ENCODE data around the gene ADGRD2.
A peak's percentile ranks its signal among the peaks of the same experiment; 100 is the strongest.

Gene ADGRD2

DNA sequence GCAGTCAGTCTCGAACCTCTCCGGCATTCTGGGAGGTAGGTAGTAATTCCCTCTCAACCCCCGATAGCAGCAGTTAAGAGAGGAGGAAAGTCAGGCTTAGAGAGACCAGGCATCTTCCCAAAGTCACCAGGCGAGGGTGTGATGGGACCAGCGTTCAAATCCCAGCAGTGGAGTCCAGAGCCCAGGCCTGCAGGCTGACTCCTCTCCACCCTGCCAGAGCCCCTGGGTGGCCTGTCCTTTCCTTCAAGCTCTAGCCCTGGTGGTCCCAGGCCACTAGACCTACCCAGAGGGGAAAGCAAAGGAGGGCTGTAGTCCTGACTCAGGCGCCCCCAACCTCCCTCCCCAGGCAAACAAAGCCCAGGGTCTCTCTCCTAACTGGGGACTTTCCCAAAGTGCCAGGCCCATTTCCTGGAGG, 61.2 kb downstream of the ADGRD2 start:
- H4K5ac ChIP-seq (ENCODE audit: low read length): no peak overlapping the region
- H2BK15ac ChIP-seq (replicated peaks; ENCODE audit: low read depth): no peak overlapping the region
- H2BK5ac ChIP-seq (ENCODE audit: low read length): no peak overlapping the region
- H3K79me2 ChIP-seq (ENCODE audit: control insufficient read depth, insufficient read depth, low read length): no peaks in the 10 kb centered on the region
- peak; percentile 57 for DNase-seq
- no peak overlapping the region for H3K23ac ChIP-seq (ENCODE audit: low read length)
- no CpG with 5 or more reads among the region's 6 CpGs for WGBS (ENCODE audit: extremely low coverage, insufficient coverage, low lambda C conversion rate)
- no peak overlapping the region for H3K4me2 ChIP-seq (ENCODE audit: low read length)
- H3K36me3 ChIP-seq (ENCODE audit: control insufficient read depth, insufficient read depth, low read length): no peaks in the 10 kb centered on the region
- peak overlapping the region; percentile 31 for H3K9ac ChIP-seq (ENCODE audit: low read length)
- no peak overlapping the region for H3K4ac ChIP-seq (ENCODE audit: low read depth, low read length)
- no peak overlapping the region for H4K8ac ChIP-seq (ENCODE audit: low read depth, low read length)
- H2BK120ac ChIP-seq (ENCODE audit: low read depth, low read length): no peak overlapping the region
- no peak overlapping the region for H3K56ac ChIP-seq (ENCODE audit: low read length)
- no peaks in the 10 kb centered on the region for H3K4me1 ChIP-seq (ENCODE audit: control insufficient read depth, low read depth, low read length)
- H3K4me3 ChIP-seq (ENCODE audit: low read length): no peak overlapping the region
- H3K79me1 ChIP-seq (ENCODE audit: low read length): no peaks in the 10 kb centered on the region
- H2AK5ac ChIP-seq (ENCODE audit: low read length): no peak overlapping the region
- no peak overlapping the region for H3K18ac ChIP-seq (ENCODE audit: low read length)
- no peak overlapping the region for H3K27ac ChIP-seq (ENCODE audit: low read depth, low read length)
- H3K27me3 ChIP-seq (ENCODE audit: insufficient read depth, low read length, poor library complexity): no peaks in the 10 kb centered on the region

- no peak overlapping the region for H4K5ac ChIP-seq (ENCODE audit: low read length)
- H3K9ac ChIP-seq (ENCODE audit: low read length): peak overlapping the region; percentile 31
- H3K18ac ChIP-seq (ENCODE audit: low read length): no peak overlapping the region
- no peak overlapping the region for H2BK5ac ChIP-seq (ENCODE audit: low read length)
- no peak overlapping the region for H2BK15ac ChIP-seq (replicated peaks; ENCODE audit: low read depth)
- no peaks in the 10 kb centered on the region for H3K79me1 ChIP-seq (ENCODE audit: low read length)
- H3K36me3 ChIP-seq (ENCODE audit: control insufficient read depth, insufficient read depth, low read length): no peaks in the 10 kb centered on the region
- no peak overlapping the region for H3K4me2 ChIP-seq (ENCODE audit: low read length)
- H2AK5ac ChIP-seq (ENCODE audit: low read length): no peak overlapping the region
- H2BK120ac ChIP-seq (ENCODE audit: low read depth, low read length): no peak overlapping the region
- H3K27me3 ChIP-seq (ENCODE audit: insufficient read depth, low read length, poor library complexity): no peaks in the 10 kb centered on the region
- WGBS (ENCODE audit: extremely low coverage, insufficient coverage, low lambda C conversion rate): 100% methylated on average over 4 of the region's 23 CpGs
- DNase-seq: no peak
- H3K23ac ChIP-seq (ENCODE audit: low read length): no peak overlapping the region
- no peak overlapping the region for H3K4me3 ChIP-seq (ENCODE audit: low read length)
- no peak overlapping the region for H3K27ac ChIP-seq (ENCODE audit: low read depth, low read length)
- H3K4ac ChIP-seq (ENCODE audit: low read depth, low read length): no peak overlapping the region
- no peaks in the 10 kb centered on the region for H3K79me2 ChIP-seq (ENCODE audit: control insufficient read depth, insufficient read depth, low read length)
- no peaks in the 10 kb centered on the region for H3K4me1 ChIP-seq (ENCODE audit: control insufficient read depth, low read depth, low read length)
- H4K8ac ChIP-seq (ENCODE audit: low read depth, low read length): no peak overlapping the region
- H3K56ac ChIP-seq (ENCODE audit: low read length): peak overlapping the region; percentile 22
These were observed 61.9 kb downstream of the ADGRD2 start for GRCh38 chr9:124511891-124512805.

GRCh38 chr9:124512806-124513204, 62.6 kb downstream of the ADGRD2 start:
- Histone ChIP-seq H3K9ac (ENCODE audit: low read length) (no peak overlapping the region), H3K4ac (ENCODE audit: low read depth, low read length) (no peak overlapping the region), H2BK15ac (replicated peaks; ENCODE audit: low read depth) (no peak overlapping the region), H3K27ac (ENCODE audit: low read depth, low read length) (no peak overlapping the region), H3K79me1 (ENCODE audit: low read length) (no peaks in the 10 kb centered on the region), H3K27me3 (ENCODE audit: insufficient read depth, low read length, poor library complexity) (no peaks in the 10 kb centered on the region), H4K5ac (ENCODE audit: low read length) (no peak overlapping the region), H2BK5ac (ENCODE audit: low read length) (no peak overlapping the region), H3K18ac (ENCODE audit: low read length) (no peak overlapping the region), H3K4me3 (ENCODE audit: low read length) (no peak overlapping the region), H3K79me2 (ENCODE audit: control insufficient read depth, insufficient read depth, low read length) (no peaks in the 10 kb centered on the region), H2AK5ac (ENCODE audit: low read length) (no peak overlapping the region), H3K4me2 (ENCODE audit: low read length) (no peak overlapping the region), H2BK120ac (ENCODE audit: low read depth, low read length) (no peak overlapping the region), H4K8ac (ENCODE audit: low read depth, low read length) (no peak overlapping the region), H3K36me3 (ENCODE audit: control insufficient read depth, insufficient read depth, low read length) (no peaks in the 10 kb centered on the region), H3K23ac (ENCODE audit: low read length) (no peak overlapping the region), H3K56ac (ENCODE audit: low read length) (no peak overlapping the region), H3K4me1 (ENCODE audit: control insufficient read depth, low read depth, low read length) (no peaks in the 10 kb centered on the region)
- DNase-seq: no peak
- no CpG with 5 or more reads among the region's 9 CpGs for WGBS (ENCODE audit: extremely low coverage, insufficient coverage, low lambda C conversion rate)

DNA sequence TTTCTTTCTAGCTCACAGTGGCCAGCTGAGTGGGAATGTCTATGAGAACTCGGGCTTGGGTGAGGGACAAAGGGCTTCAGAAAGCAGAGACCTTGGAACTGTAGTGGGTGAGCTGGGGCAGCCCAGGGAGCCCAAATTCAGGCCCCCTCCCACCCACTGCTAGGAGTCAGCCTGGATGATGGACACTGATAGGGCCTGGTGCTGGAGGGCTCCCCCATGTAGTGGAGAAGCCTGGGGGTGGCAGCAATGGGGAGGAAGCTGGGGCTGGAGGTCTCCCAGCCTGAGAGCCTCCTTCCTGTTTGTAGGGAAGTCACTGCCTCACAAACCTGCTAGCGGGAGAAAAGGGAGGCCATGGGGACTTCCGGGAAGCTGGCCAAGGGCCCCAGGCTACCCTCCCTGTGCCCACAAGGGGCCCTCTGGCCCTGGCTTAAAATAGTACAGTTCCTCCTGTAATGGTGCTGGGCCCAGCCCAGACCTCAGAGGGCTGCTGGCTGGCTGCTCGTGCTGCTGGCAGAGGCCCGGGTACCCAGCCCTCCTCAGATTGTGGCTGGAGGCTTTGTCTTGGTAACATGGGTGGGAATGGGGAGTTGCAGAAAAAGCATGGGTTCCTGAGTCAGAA, 63.2 kb downstream of the ADGRD2 start:
- Histone ChIP-seq H4K5ac (ENCODE audit: low read length) (no peak overlapping the region), H3K4me2 (ENCODE audit: low read length) (no peak overlapping the region), H3K4me1 (ENCODE audit: control insufficient read depth, low read depth, low read length) (no peaks in the 10 kb centered on the region), H3K18ac (ENCODE audit: low read length) (no peak overlapping the region), H3K79me2 (ENCODE audit: control insufficient read depth, insufficient read depth, low read length) (no peaks in the 10 kb centered on the region), H3K27me3 (ENCODE audit: insufficient read depth, low read length, poor library complexity) (no peaks in the 10 kb centered on the region), H3K79me1 (ENCODE audit: low read length) (no peaks in the 10 kb centered on the region), H3K23ac (ENCODE audit: low read length) (no peak overlapping the region), H3K9ac (ENCODE audit: low read length) (no peak overlapping the region), H2BK15ac (replicated peaks; ENCODE audit: low read depth) (no peak overlapping the region), H3K4me3 (ENCODE audit: low read length) (no peak overlapping the region), H3K36me3 (ENCODE audit: control insufficient read depth, insufficient read depth, low read length) (no peaks in the 10 kb centered on the region), H2BK120ac (ENCODE audit: low read depth, low read length) (no peak overlapping the region), H4K8ac (ENCODE audit: low read depth, low read length) (no peak overlapping the region), H2BK5ac (ENCODE audit: low read length) (no peak overlapping the region), H3K4ac (ENCODE audit: low read depth, low read length) (no peak overlapping the region), H2AK5ac (ENCODE audit: low read length) (no peak overlapping the region), H3K27ac (ENCODE audit: low read depth, low read length) (no peak overlapping the region), H3K56ac (ENCODE audit: low read length) (no peak overlapping the region)
- WGBS (ENCODE audit: extremely low coverage, insufficient coverage, low lambda C conversion rate): no CpG with 5 or more reads among the region's 5 CpGs
- no peak for DNase-seq

- no CpG with 5 or more reads among the region's 4 CpGs for WGBS (ENCODE audit: extremely low coverage, insufficient coverage, low lambda C conversion rate)
- no peak overlapping the region for H3K4me3 ChIP-seq (ENCODE audit: low read length)
- peaks cover 2% of the 10 kb centered on the region for H3K36me3 ChIP-seq (ENCODE audit: control insufficient read depth, insufficient read depth, low read length)
- no peaks in the 10 kb centered on the region for H3K27me3 ChIP-seq (ENCODE audit: insufficient read depth, low read length, poor library complexity)
- H3K4ac ChIP-seq (ENCODE audit: low read depth, low read length): no peak overlapping the region
- H2BK5ac ChIP-seq (ENCODE audit: low read length): no peak overlapping the region
- H3K9ac ChIP-seq (ENCODE audit: low read length): no peak overlapping the region
- no peak overlapping the region for H3K18ac ChIP-seq (ENCODE audit: low read length)
- no peaks in the 10 kb centered on the region for H3K4me1 ChIP-seq (ENCODE audit: control insufficient read depth, low read depth, low read length)
- H2BK15ac ChIP-seq (replicated peaks; ENCODE audit: low read depth): no peak overlapping the region
- no peak overlapping the region for H2AK5ac ChIP-seq (ENCODE audit: low read length)
- H3K56ac ChIP-seq (ENCODE audit: low read length): no peak overlapping the region
- H3K27ac ChIP-seq (ENCODE audit: low read depth, low read length): no peak overlapping the region
- DNase-seq: no peak
- no peaks in the 10 kb centered on the region for H3K79me2 ChIP-seq (ENCODE audit: control insufficient read depth, insufficient read depth, low read length)
- H3K4me2 ChIP-seq (ENCODE audit: low read length): no peak overlapping the region
- H4K8ac ChIP-seq (ENCODE audit: low read depth, low read length): no peak overlapping the region
- no peak overlapping the region for H3K23ac ChIP-seq (ENCODE audit: low read length)
- H4K5ac ChIP-seq (ENCODE audit: low read length): no peak overlapping the region
- H2BK120ac ChIP-seq (ENCODE audit: low read depth, low read length): no peak overlapping the region
- H3K79me1 ChIP-seq (ENCODE audit: low read length): no peaks in the 10 kb centered on the region
These were observed 63.9 kb downstream of the ADGRD2 start for GRCh38 chr9:124514125-124514524.

All from mesendoderm (in vitro differentiated cells).